IMR-90 (cell line): ENCODE measurements around the gene ROBO1. TPM values are rescaled to one million over a fixed set of nuclear protein-coding genes. Genes with fewer than 3 reads are reported as not detected.

Experiments used
- ATAC-seq: fragments of 200-7000 bp; cut with Tn5 transposase; 2 replicates; pipeline ENCODE4 v1.9.1; 2020; ENCODE audit warnings: low read depth, mild to moderate bottlenecking, moderate library complexity
- BruUV-seq: library from RNA; stranded (reverse); fragments of 400-500 nt; replicated peaks from 2 replicates; lab custom pipeline; 2021; lab: Mats Ljungman, UMichigan
- CTCF ChIA-PET: fragments of 300-600 bp; formaldehyde crosslinking; extraction: SDS; loops from one replicate; lab custom pipeline; 2021; ENCODE audit warnings: antibody characterized with exemption; lab: Yijun Ruan, JAX
- POLR2A ChIA-PET: fragments of 300-600 bp; sonication (Branson Sonifier 250); formaldehyde crosslinking; loops from one replicate; lab custom pipeline; 2022; ENCODE audit warnings: antibody characterized with exemption; ENCODE audit not compliant: unreplicated experiment; lab: Charles Lee
- DNase-seq: peaks from one replicate; pipeline ENCODE4 v3.0.0; 2013
- H2AFZ ChIP-seq: replicated peaks from 2 replicates; pipeline ENCODE3; 2013; ENCODE audit warnings: low read length, mild to moderate bottlenecking; ENCODE audit not compliant: poor library complexity
- H2AK5ac ChIP-seq: 2 replicates; pipeline ENCODE4 v1.6.1; 2013; ENCODE audit warnings: low read depth, low read length, inconsistent platforms
- H2AK9ac ChIP-seq: replicated peaks from 2 replicates; pipeline ENCODE3; 2013; ENCODE audit warnings: mild to moderate bottlenecking, low read depth, low read length, moderate library complexity; ENCODE audit not compliant: poor library complexity
- H2BK120ac ChIP-seq: 2 replicates; pipeline ENCODE4 v1.6.1; 2013; ENCODE audit warnings: low read depth, low read length, inconsistent platforms
- H2BK15ac ChIP-seq: 3 replicates; pipeline ENCODE4 v1.6.1; 2013; ENCODE audit warnings: low read depth, low read length, inconsistent platforms
- H2BK20ac ChIP-seq: 2 replicates; pipeline ENCODE4 v1.6.1; 2013; ENCODE audit warnings: low read depth, mild to moderate bottlenecking, inconsistent platforms, low read length, moderate library complexity
- H2BK5ac ChIP-seq: 2 replicates; pipeline ENCODE4 v1.6.1; 2013; ENCODE audit warnings: mild to moderate bottlenecking, low read depth, low read length, inconsistent platforms; ENCODE audit not compliant: poor library complexity, severe bottlenecking
- H3K14ac ChIP-seq: replicated peaks from 2 replicates; pipeline ENCODE4 v1.6.1; 2013; ENCODE audit warnings: low read depth, low read length, inconsistent platforms
- H3K18ac ChIP-seq: 2 replicates; pipeline ENCODE4 v1.6.1; 2013; ENCODE audit warnings: low read depth, low read length, control low read depth
- H3K23ac ChIP-seq: 2 replicates; pipeline ENCODE4 v1.6.1; 2013; ENCODE audit warnings: low read depth, low read length, inconsistent platforms
- H3K27ac ChIP-seq: 2 replicates; pipeline ENCODE4 v1.5.1; 2013; ENCODE audit warnings: mild to moderate bottlenecking, control low read depth, low read length; ENCODE audit not compliant: insufficient read depth
- H3K27me3 ChIP-seq: 2 replicates; pipeline ENCODE4 v1.6.1; 2013; ENCODE audit warnings: low read length; ENCODE audit not compliant: control insufficient read depth, insufficient read depth
- H3K36me3 ChIP-seq: 2 replicates; pipeline ENCODE4 v1.6.1; 2013; ENCODE audit warnings: low read length, mixed read lengths; ENCODE audit not compliant: control insufficient read depth, insufficient read depth
- H3K4ac ChIP-seq: 2 replicates; pipeline ENCODE4 v1.6.1; 2013; ENCODE audit warnings: low read depth, low read length, inconsistent platforms
- H3K4me1 ChIP-seq: 2 replicates; pipeline ENCODE4 v1.6.1; 2013; ENCODE audit warnings: low read length, mixed read lengths; ENCODE audit not compliant: control insufficient read depth, insufficient read depth
- H3K4me2 ChIP-seq: 2 replicates; pipeline ENCODE4 v1.6.1; 2013; ENCODE audit warnings: low read depth, mild to moderate bottlenecking, control low read depth, low read length, moderate library complexity
- H3K4me3 ChIP-seq: 2 replicates; pipeline ENCODE4 v1.5.1; 2013; ENCODE audit warnings: low read depth, mild to moderate bottlenecking, control low read depth, low read length, moderate library complexity; ENCODE audit not compliant: insufficient read depth
- H3K56ac ChIP-seq: 2 replicates; pipeline ENCODE4 v1.6.1; 2013; ENCODE audit warnings: low read length, inconsistent platforms; ENCODE audit not compliant: insufficient read depth; ENCODE audit errors: extremely low read depth
- H3K79me1 ChIP-seq, 2 experiments: 2 replicates each; pipeline ENCODE4 v1.6.1; 2013; ENCODE audit warnings: low read length in 2 of 2, inconsistent platforms in 1 of 2, low read depth in 1 of 2
- H3K9ac ChIP-seq: 2 replicates; pipeline ENCODE4 v1.6.1; 2013; ENCODE audit warnings: low read depth, low read length, control low read depth
- H3K9me1 ChIP-seq: 2 replicates; pipeline ENCODE4 v1.6.1; 2013; ENCODE audit warnings: low read length, inconsistent platforms; ENCODE audit not compliant: insufficient read depth
- H3K9me3 ChIP-seq: 2 replicates; pipeline ENCODE4 v1.6.1; 2013; ENCODE audit warnings: low read length; ENCODE audit not compliant: control insufficient read depth, insufficient read depth
- H4K20me1 ChIP-seq: 2 replicates; pipeline ENCODE4 v1.6.1; 2013; ENCODE audit warnings: low read length, inconsistent platforms; ENCODE audit not compliant: insufficient read depth
- H4K5ac ChIP-seq: 2 replicates; pipeline ENCODE4 v1.6.1; 2013; ENCODE audit warnings: mild to moderate bottlenecking, low read depth, low read length, control low read depth
- H4K8ac ChIP-seq, 2 experiments: 2 replicates each; pipeline ENCODE4 v1.6.1; 2013; ENCODE audit warnings: low read depth in 2 of 2, low read length in 2 of 2, control low read depth in 1 of 2, inconsistent platforms in 1 of 2
- H4K91ac ChIP-seq: 2 replicates; pipeline ENCODE4 v1.6.1; 2013; ENCODE audit warnings: low read depth, low read length, inconsistent platforms; ENCODE audit not compliant: insufficient read depth
- BHLHE40 ChIP-seq: fragments of 150-350 bp; IDR thresholded peaks from 2 replicates; pipeline ENCODE4 v1.6.1; 2016; ENCODE audit warnings: mild to moderate bottlenecking, low read depth, low read length
- CEBPB ChIP-seq: IDR thresholded peaks from 2 replicates; pipeline ENCODE4 v1.6.1; 2012; ENCODE audit warnings: low read depth, low read length, improper control_type of control experiment
- FOS ChIP-seq: fragments of 150-350 bp; IDR thresholded peaks from 2 replicates; pipeline ENCODE4 v1.6.1; 2016; ENCODE audit warnings: low read depth, low read length
- MXI1 ChIP-seq: IDR thresholded peaks from 2 replicates; pipeline ENCODE4 v1.6.1; 2012; ENCODE audit warnings: low read depth, mild to moderate bottlenecking, low read length, moderate library complexity, borderline replicate concordance
- NFE2L2 ChIP-seq: fragments of 150-350 bp; IDR thresholded peaks from 2 replicates; pipeline ENCODE4 v1.6.1; 2016; ENCODE audit warnings: low read depth, mild to moderate bottlenecking, low read length
- POLR2A ChIP-seq: IDR thresholded peaks from 2 replicates; pipeline ENCODE4 v1.6.1; 2012; ENCODE audit warnings: mild to moderate bottlenecking, low read depth, low read length
- RCOR1 ChIP-seq: IDR thresholded peaks from 2 replicates; pipeline ENCODE4 v1.6.1; 2012; ENCODE audit warnings: mild to moderate bottlenecking, low read length, improper control_type of control experiment; ENCODE audit not compliant: insufficient replicate concordance
- RFX5 ChIP-seq: IDR thresholded peaks from 2 replicates; pipeline ENCODE4 v1.8.0; 2012; ENCODE audit warnings: low read depth, mild to moderate bottlenecking, low read length, moderate library complexity
- SMC3 ChIP-seq: fragments of 150-350 bp; IDR thresholded peaks from 2 replicates; pipeline ENCODE4 v1.6.1; 2016; ENCODE audit warnings: low read depth, mild to moderate bottlenecking, antibody characterized with exemption, low read length, moderate library complexity
- WGBS, 2 experiments: methylation state at CpG; one replicate each; pipeline versions ENCODE4 v1.1.5 to v1.1.7; 2013; ENCODE audit warnings: missing lambda C conversion rate in 2 of 2; ENCODE audit not compliant: insufficient read length in 1 of 2; ENCODE audit errors: extremely low coverage in 2 of 2; 5-methylcytosine and 5-hydroxymethylcytosine counted together
- dilution Hi-C: fragments of 300-500 bp; cut with HindIII; formaldehyde crosslinking; loops from one replicate; pipeline ENCODE4 v1.14.3; 2018; ENCODE audit warnings: low sequenced_read_pairs; ENCODE audit not compliant: unreplicated experiment
- in situ Hi-C: fragments of 300-500 bp; cut with MboI; formaldehyde crosslinking; loops from 3 replicates; pipeline ENCODE4 v1.14.3; 2019; ENCODE audit warnings: low sequenced_read_pairs, inconsistent platforms, mixed read lengths
- intact Hi-C: fragments of 100-400 bp; cut with micrococcal nuclease; formaldehyde crosslinking; loops from 2 replicates; pipeline ENCODE4 v1.10.0; 2022
- polyA plus RNA-seq, 3 experiments: library from polyadenylated mRNA; depleted of rRNA; stranded (reverse); fragments of >200 nt; gene quantifications; 2 replicates each; pipeline ENCODE4 v1.2.3, GENCODE V29; 2012; ENCODE audit warnings: low replicate concordance in 1 of 3
- total RNA-seq: library from RNA; depleted of rRNA; stranded (reverse); fragments of >200 nt; gene quantifications from 2 replicates; pipeline ENCODE4 v1.2.3, GENCODE V29; 2012
- TF ChIP-seq, protein P1 (sequence below): conservative IDR thresholded peaks from 2 replicates; pipeline ENCODE4 v1.5.1; 2012; ENCODE audit warnings: mild to moderate bottlenecking, low read depth, low read length, improper control_type of control experiment
- TF ChIP-seq, protein P2 (sequence below): fragments of 150-350 bp; IDR thresholded peaks from 2 replicates; pipeline ENCODE4 v1.6.1; 2017; ENCODE audit warnings: mild to moderate bottlenecking, antibody characterized with exemption, low read length, low read depth

ROBO1 gene
- total and polyA plus RNA-seq, 2 of the 4 experiments (the other 2 are of a cell fraction), result 24.1 to 53.9 TPM

DNA sequence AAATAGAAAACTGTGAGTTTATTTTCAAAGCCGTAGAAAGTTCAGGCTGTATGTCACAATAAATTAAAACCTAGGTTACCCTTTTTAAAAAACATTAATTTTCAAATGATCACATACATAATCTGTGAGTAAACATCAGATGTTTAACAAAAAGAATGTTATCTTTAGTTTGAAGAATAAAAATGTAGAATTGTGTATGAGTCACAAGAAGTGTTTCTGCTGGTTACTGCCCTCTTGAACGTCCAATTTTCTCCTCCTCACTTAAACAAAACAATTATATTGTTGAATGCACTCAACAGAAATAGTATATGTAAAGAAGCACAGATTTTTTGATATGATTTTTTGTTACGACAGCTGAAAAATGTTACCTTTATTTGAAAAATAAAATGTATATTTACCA is 855.1 kb downstream of the ROBO1 start:
- Histone ChIP-seq H2BK20ac (no peak overlapping the region), H2AFZ (no peak overlapping the region), H2BK5ac (no peak overlapping the region), H3K4me1 (peaks cover 2% of the 10 kb centered on the region), H3K56ac (no peak overlapping the region), H2BK120ac (no peak overlapping the region), H3K9me1 (no peaks in the 10 kb centered on the region), H3K36me3 (no peaks in the 10 kb centered on the region), H3K4me2 (no peak overlapping the region; the same call in 1 of the 2 replicates), H3K4me3 (no peak overlapping the region), H4K20me1 (no peaks in the 10 kb centered on the region), H3K79me1 (peaks cover 0 to 3% of the 10 kb centered on the region in 2 experiments; a peak in 1 of 4 replicates), H3K14ac (no peak overlapping the region), H3K27ac (no peak overlapping the region), H4K91ac (no peak overlapping the region), H2AK9ac (no peak overlapping the region), H2BK15ac (no peak overlapping the region), H4K5ac (no peak overlapping the region), H3K27me3 (no peaks in the 10 kb centered on the region), H3K23ac (no peak overlapping the region), H3K4ac (no peak overlapping the region), H3K9ac (no peak overlapping the region), H3K9me3 (no peaks in the 10 kb centered on the region), H3K18ac (no peak overlapping the region), H4K8ac (no peak overlapping the region), H2AK5ac (no peak overlapping the region)
- dilution Hi-C loops (no loop called here), in situ Hi-C loops (no loop called here), intact Hi-C loops (no loop called here)
- ATAC-seq, result peak; percentile 59
- TF ChIP-seq SMC3, result no peak
- no peak for TF ChIP-seq BHLHE40
- TF ChIP-seq, protein P1, sequence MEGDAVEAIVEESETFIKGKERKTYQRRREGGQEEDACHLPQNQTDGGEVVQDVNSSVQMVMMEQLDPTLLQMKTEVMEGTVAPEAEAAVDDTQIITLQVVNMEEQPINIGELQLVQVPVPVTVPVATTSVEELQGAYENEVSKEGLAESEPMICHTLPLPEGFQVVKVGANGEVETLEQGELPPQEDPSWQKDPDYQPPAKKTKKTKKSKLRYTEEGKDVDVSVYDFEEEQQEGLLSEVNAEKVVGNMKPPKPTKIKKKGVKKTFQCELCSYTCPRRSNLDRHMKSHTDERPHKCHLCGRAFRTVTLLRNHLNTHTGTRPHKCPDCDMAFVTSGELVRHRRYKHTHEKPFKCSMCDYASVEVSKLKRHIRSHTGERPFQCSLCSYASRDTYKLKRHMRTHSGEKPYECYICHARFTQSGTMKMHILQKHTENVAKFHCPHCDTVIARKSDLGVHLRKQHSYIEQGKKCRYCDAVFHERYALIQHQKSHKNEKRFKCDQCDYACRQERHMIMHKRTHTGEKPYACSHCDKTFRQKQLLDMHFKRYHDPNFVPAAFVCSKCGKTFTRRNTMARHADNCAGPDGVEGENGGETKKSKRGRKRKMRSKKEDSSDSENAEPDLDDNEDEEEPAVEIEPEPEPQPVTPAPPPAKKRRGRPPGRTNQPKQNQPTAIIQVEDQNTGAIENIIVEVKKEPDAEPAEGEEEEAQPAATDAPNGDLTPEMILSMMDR, result no peak
- no peak for TF ChIP-seq RCOR1
- TF ChIP-seq POLR2A, result no peak
- TF ChIP-seq RFX5, result no peak
- TF ChIP-seq NFE2L2, result no peak
- no peak for TF ChIP-seq MXI1
- TF ChIP-seq FOS, result no peak
- TF ChIP-seq, protein P2, sequence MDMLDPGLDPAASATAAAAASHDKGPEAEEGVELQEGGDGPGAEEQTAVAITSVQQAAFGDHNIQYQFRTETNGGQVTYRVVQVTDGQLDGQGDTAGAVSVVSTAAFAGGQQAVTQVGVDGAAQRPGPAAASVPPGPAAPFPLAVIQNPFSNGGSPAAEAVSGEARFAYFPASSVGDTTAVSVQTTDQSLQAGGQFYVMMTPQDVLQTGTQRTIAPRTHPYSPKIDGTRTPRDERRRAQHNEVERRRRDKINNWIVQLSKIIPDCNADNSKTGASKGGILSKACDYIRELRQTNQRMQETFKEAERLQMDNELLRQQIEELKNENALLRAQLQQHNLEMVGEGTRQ, result no peak
- no peak for TF ChIP-seq CEBPB
- peak; percentile 20 for DNase-seq
- BruUV-seq, result no TSS peak
- CTCF ChIA-PET, result no interaction called here
- POLR2A ChIA-PET, result no interaction called here
- WGBS, 2 experiments, result no CpG with 5 or more reads among the region's 3 CpGs
